ENCODE results near the gene POGK.
"Not testable (repeated sequence)": the region's sequence is repeated elsewhere in the genome, so short reads cannot be mapped to it uniquely, and the experiment has no call there.

The POGK gene

GRCh38 chr1:166858726-166859419 is 19.6 kb downstream of the POGK start:
- no peak for DNase-seq

- DNase-seq: no peak
These were observed 20.3 kb downstream of the POGK start for GRCh38 chr1:166859597-166859996.

- DNase-seq: no peak
These were observed 26.7 kb downstream of the POGK start for GRCh38 chr1:166865926-166866325.

GRCh38 chr1:166868639-166869038 is 29.4 kb downstream of the POGK start:
- no peak for DNase-seq

GRCh38 chr1:166869318-166870099 is 30.2 kb downstream of the POGK start:
- DNase-seq: no peak

- no peak for DNase-seq
These were observed 31.3 kb downstream of the POGK start for GRCh38 chr1:166870584-166870983.

- no peak for DNase-seq
These were observed 35.2 kb downstream of the POGK start for GRCh38 chr1:166874464-166874863.

- DNase-seq: no peak
These were observed 36.0 kb downstream of the POGK start for GRCh38 chr1:166875302-166875733.

GRCh38 chr1:166875734-166876539 is 36.7 kb downstream of the POGK start, which contains the start of gene TADA1:
Gene TADA1, minus strand, starts transcription at chr1:166876264. Its CDS starts 31 bp downstream, at chr1:166876233.
- peak; percentile 97 for DNase-seq

GRCh38 chr1:166876540-166876838 is 37.2 kb downstream of the POGK start:
- DNase-seq: no peak

GRCh38 chr1:166878173-166878917 is 39.1 kb downstream of the POGK start:
- not testable (repeated sequence) for DNase-seq

GRCh38 chr1:166882893-166883292 is 43.6 kb downstream of the POGK start:
- DNase-seq: no peak

- DNase-seq: peak; percentile 3
These were observed 44.9 kb downstream of the POGK start for GRCh38 chr1:166884040-166884642.

- DNase-seq: no peak
These were observed 45.7 kb downstream of the POGK start for GRCh38 chr1:166884971-166885370.

GRCh38 chr1:166888373-166889111 is 49.3 kb downstream of the POGK start:
- no peak for DNase-seq

GRCh38 chr1:166889776-166890175 is 50.5 kb downstream of the POGK start:
- DNase-seq: no peak

- no peak for DNase-seq
These were observed 56.5 kb downstream of the POGK start for GRCh38 chr1:166895766-166896165.

GRCh38 chr1:166899769-166900168 is 60.5 kb downstream of the POGK start:
- DNase-seq: no peak

- DNase-seq: no peak
These were observed 61.7 kb downstream of the POGK start for GRCh38 chr1:166900987-166901386.

- DNase-seq: peak; percentile 18
These were observed 63.0 kb downstream of the POGK start for GRCh38 chr1:166902279-166902678.

- no peak for DNase-seq
These were observed 64.0 kb downstream of the POGK start for GRCh38 chr1:166903232-166903631.

GRCh38 chr1:166905136-166905535 is 65.9 kb downstream of the POGK start:
- DNase-seq: peak; percentile 6
